ENCODE measurements around the gene TRPM7. TPM values are rescaled to one million over a fixed set of nuclear protein-coding genes. Genes with fewer than 3 reads are reported as not detected.
A peak's percentile ranks its signal among the peaks of the same experiment; 100 is the strongest.

The TRPM7 gene
- total and polyA plus RNA-seq, 9 of the 15 experiments (the other 6 are each of a cell fraction or from before 2014, with no cell fraction given): 12.3 to 59.2 (median 31.5) TPM

DNA sequence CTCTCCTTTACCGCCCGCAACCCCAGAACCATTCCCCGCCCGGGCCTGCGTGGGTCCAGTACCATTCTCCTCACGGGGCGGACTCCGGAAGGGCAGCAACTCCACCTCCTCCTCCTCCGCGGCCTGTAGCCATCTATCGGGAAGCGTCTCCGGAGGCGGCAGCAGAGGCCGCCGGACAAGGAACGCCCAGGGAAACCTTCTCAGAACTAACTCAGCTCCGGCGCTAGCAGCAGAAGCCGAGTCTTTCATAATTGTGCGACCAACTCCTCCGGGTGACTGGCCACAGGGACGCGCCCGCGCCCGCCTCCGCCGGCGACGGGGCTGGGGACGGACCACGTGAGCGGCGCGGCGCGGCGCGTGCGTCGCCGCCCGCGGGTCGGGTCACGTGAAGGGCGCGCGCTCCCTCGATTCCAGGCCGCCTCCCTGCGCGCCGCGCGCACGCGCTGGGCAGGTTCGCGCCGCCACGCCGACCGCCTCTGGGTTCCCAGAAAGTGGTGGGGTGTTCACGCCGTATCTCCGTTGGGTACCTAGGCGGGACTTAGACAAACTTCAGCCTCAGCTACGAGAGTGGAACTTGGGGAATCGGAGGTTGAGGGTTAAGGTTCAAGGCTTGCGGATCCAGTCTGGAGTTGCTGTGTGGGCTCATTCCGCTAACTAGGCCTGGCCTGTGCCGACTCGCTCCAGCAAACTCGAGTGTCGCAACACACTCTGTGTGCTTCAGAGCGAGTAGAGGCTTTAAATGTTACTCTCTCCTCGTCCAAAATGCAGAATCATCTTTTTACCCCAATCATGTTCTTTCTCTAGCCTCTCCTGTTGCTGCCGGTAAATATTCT, at the start of gene TRPM7 (continued):
- TF ChIP-seq EWSR1 (IDR thresholded peaks at IDR 0.05; ENCODE audit: borderline replicate concordance, low read depth, partially characterized antibody) (no peak), HDAC1 (IDR thresholded peaks at IDR 0.05) (peak in 1 of 2 experiments; percentile 26; a peak in 2 of 4 replicates), XRCC3 (IDR thresholded peaks at IDR 0.05) (no peak), ZBTB17 (CRISPR knock-in tag; IDR thresholded peaks at IDR 0.05) (peak; percentile 73; the same call in 1 of the 2 replicates), RCOR1 (IDR thresholded peaks at IDR 0.05; ENCODE audit: borderline replicate concordance in 1 of 2, low read depth in 2 of 2, low read length in 2 of 2) (peak in 1 of 2 experiments; percentile 59; a peak in 1 of 4 replicates), NFYB (IDR thresholded peaks at IDR 0.05; ENCODE audit: extremely low read depth, insufficient read length) (no peak), JUND (IDR thresholded peaks at IDR 0.05; ENCODE audit: borderline replicate concordance, low read depth, low read length) (no peak; the same call in 1 of the 2 replicates), JUND (tag; IDR thresholded peaks at IDR 0.05; ENCODE audit: borderline replicate concordance, low read depth, low read length) (no peak), PRDM10 (IDR thresholded peaks at IDR 0.05; ENCODE audit: partially characterized antibody) (no peak), PCBP2 (IDR thresholded peaks at IDR 0.05; ENCODE audit: low read depth, low read length, poor library complexity, severe bottlenecking) (no peak), CSDE1 (IDR thresholded peaks at IDR 0.05) (no peak), ZNF75A (CRISPR knock-in tag; IDR thresholded peaks at IDR 0.05) (peak; percentile 48; the same call in 1 of the 2 replicates), STAT5B (CRISPR knock-in tag; IDR thresholded peaks at IDR 0.05) (no peak), NCOA4 (IDR thresholded peaks at IDR 0.05; ENCODE audit: partially characterized antibody) (no peak), ZEB2 (IDR thresholded peaks at IDR 0.05) (0 out of 2 replicates have a peak, but pooled peaks have one; percentile 20), MTA1 (IDR thresholded peaks at IDR 0.05; ENCODE audit: borderline replicate concordance) (peak; percentile 58; the same call in 1 of the 2 replicates), CBX8 (IDR thresholded peaks at IDR 0.05; ENCODE audit: borderline replicate concordance, extremely low read depth, low read depth, low read length, poor library complexity, severe bottlenecking) (no peak), ZNF780A (CRISPR knock-in tag; IDR thresholded peaks at IDR 0.05) (no peak)
- TF ChIP-seq, protein P1, sequence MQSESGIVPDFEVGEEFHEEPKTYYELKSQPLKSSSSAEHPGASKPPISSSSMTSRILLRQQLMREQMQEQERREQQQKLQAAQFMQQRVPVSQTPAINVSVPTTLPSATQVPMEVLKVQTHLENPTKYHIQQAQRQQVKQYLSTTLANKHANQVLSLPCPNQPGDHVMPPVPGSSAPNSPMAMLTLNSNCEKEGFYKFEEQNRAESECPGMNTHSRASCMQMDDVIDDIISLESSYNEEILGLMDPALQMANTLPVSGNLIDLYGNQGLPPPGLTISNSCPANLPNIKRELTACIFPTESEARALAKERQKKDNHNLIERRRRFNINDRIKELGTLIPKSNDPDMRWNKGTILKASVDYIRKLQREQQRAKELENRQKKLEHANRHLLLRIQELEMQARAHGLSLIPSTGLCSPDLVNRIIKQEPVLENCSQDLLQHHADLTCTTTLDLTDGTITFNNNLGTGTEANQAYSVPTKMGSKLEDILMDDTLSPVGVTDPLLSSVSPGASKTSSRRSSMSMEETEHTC (IDR thresholded peaks at IDR 0.05): peak; percentile 81
- TF ChIP-seq, protein P2, sequence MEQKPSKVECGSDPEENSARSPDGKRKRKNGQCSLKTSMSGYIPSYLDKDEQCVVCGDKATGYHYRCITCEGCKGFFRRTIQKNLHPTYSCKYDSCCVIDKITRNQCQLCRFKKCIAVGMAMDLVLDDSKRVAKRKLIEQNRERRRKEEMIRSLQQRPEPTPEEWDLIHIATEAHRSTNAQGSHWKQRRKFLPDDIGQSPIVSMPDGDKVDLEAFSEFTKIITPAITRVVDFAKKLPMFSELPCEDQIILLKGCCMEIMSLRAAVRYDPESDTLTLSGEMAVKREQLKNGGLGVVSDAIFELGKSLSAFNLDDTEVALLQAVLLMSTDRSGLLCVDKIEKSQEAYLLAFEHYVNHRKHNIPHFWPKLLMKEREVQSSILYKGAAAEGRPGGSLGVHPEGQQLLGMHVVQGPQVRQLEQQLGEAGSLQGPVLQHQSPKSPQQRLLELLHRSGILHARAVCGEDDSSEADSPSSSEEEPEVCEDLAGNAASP (IDR thresholded peaks at IDR 0.05): no peak
